Thyroid gland (tissue), 4 donors: ENCODE measurements around the gene ASB4.

ENCODE experiments used
- POLR2A ChIP-seq, 2 donors: fragments of 450-650 bp; IDR thresholded peaks; one replicate each; pipeline ENCODE4 v1.6.1; 2017; ENCODE audit warnings: antibody characterized with exemption in 2 of 2, mild to moderate bottlenecking in 2 of 2, moderate library complexity in 1 of 2
- TF ChIP-seq, protein P1 (sequence below), 6 experiments: fragments of 200-600 bp in 3 of 6; fragments of 450-650 bp in 3 of 6; sonication (generic) in 3 of 6; IDR thresholded peaks; one replicate each; pipeline ENCODE4 v1.5.1; 2016 to 2019; ENCODE audit warnings: antibody characterized with exemption in 6 of 6, mild to moderate bottlenecking in 2 of 6, inconsistent platforms in 1 of 6, moderate library complexity in 1 of 6

DNA sequence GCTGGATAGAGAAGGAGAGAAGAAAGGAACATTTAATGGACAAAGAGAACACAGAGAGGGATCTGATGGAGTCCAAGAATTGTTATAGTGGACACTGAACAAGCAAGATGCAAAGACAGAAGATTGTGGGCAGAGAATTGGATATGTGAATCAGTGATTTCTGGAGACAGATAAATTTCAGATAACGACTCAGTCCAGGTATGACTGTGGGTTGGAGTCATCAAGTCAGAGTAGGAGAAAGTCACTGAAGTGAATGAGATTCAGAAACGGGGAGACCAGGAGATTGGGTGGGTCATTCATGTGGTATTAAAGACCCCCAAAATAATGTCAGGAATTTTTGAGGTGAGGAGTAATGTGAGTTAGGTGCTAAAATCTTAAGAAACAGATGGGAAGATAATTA is 23.0 kb downstream of the ASB4 start:
- TF ChIP-seq, protein P1, sequence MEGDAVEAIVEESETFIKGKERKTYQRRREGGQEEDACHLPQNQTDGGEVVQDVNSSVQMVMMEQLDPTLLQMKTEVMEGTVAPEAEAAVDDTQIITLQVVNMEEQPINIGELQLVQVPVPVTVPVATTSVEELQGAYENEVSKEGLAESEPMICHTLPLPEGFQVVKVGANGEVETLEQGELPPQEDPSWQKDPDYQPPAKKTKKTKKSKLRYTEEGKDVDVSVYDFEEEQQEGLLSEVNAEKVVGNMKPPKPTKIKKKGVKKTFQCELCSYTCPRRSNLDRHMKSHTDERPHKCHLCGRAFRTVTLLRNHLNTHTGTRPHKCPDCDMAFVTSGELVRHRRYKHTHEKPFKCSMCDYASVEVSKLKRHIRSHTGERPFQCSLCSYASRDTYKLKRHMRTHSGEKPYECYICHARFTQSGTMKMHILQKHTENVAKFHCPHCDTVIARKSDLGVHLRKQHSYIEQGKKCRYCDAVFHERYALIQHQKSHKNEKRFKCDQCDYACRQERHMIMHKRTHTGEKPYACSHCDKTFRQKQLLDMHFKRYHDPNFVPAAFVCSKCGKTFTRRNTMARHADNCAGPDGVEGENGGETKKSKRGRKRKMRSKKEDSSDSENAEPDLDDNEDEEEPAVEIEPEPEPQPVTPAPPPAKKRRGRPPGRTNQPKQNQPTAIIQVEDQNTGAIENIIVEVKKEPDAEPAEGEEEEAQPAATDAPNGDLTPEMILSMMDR (IDR thresholded peaks at IDR 0.05): no peak
- no peak for TF ChIP-seq POLR2A (IDR thresholded peaks at IDR 0.05)
